NB4 (cell line): ENCODE measurements around the gene DDAH1.

Experiments
- CTCF ChIP-seq: IDR thresholded peaks from one replicate; pipeline ENCODE4 v1.5.1; 2012; ENCODE audit warnings: low read depth, low read length
- MYC ChIP-seq: IDR thresholded peaks from 2 replicates; pipeline ENCODE4 v1.6.1; 2011; ENCODE audit warnings: low read depth, low read length

- TF ChIP-seq CTCF (peak; percentile 2), MYC (no peak)
Observed at GRCh38 chr1:85502625-85503083, 37.7 kb upstream of the DDAH1 start.
